Cerebellar nuclear complex (tissue), 1 donor: ENCODE results near the gene WAPL.

ENCODE experiments used
- DNase-seq, 2 experiments: peaks; one replicate each; lab custom pipeline; 2025; lab: John Stamatoyannopoulos, UW

WAPL gene

GRCh38 chr10:86524225-86524962 lies 2.8 kb upstream of the WAPL start:
- DNase-seq: no peak

- DNase-seq: no peak
Observed at GRCh38 chr10:86523348-86523747, 1.8 kb upstream of the WAPL start.

- DNase-seq: no peak
Observed at GRCh38 chr10:86522510-86522855, 891 bp upstream of the WAPL start.

GRCh38 chr10:86520871-86521677 lies 518 bp downstream of the WAPL start:
- DNase-seq: no peak

GRCh38 chr10:86518781-86519180 lies 2.8 kb downstream of the WAPL start:
- no peak for DNase-seq

- no peak for DNase-seq
Observed at GRCh38 chr10:86512137-86512536, 9.5 kb downstream of the WAPL start.

GRCh38 chr10:86511027-86511865 lies 10.3 kb downstream of the WAPL start:
- no peak for DNase-seq

- DNase-seq: no peak
Observed at GRCh38 chr10:86509145-86509544, 12.4 kb downstream of the WAPL start.

GRCh38 chr10:86508217-86508616 lies 13.4 kb downstream of the WAPL start:
- no peak for DNase-seq

GRCh38 chr10:86506499-86506898 lies 15.1 kb downstream of the WAPL start:
- DNase-seq: no peak

GRCh38 chr10:86506062-86506461 lies 15.5 kb downstream of the WAPL start:
- no peak for DNase-seq

- DNase-seq: no peak
Observed at GRCh38 chr10:86504510-86504909, 17.1 kb downstream of the WAPL start.

GRCh38 chr10:86500846-86501245 lies 20.7 kb downstream of the WAPL start:
- no peak for DNase-seq

GRCh38 chr10:86498598-86498997 lies 23.0 kb downstream of the WAPL start:
- no peak for DNase-seq

GRCh38 chr10:86497621-86498020 lies 24.0 kb downstream of the WAPL start:
- DNase-seq: no peak

- DNase-seq: no peak
Observed at GRCh38 chr10:86489960-86490612, 31.5 kb downstream of the WAPL start.

GRCh38 chr10:86489071-86489810 lies 32.4 kb downstream of the WAPL start:
- DNase-seq: no peak

GRCh38 chr10:86486856-86487255 lies 34.7 kb downstream of the WAPL start:
- no peak for DNase-seq

- DNase-seq: no peak
Observed at GRCh38 chr10:86483664-86484063, 37.9 kb downstream of the WAPL start.

- no peak for DNase-seq
Observed at GRCh38 chr10:86481761-86482160, 39.8 kb downstream of the WAPL start.

GRCh38 chr10:86480571-86480970 lies 41.0 kb downstream of the WAPL start:
- DNase-seq: no peak
